ENCODE results near the gene SHC4. TPM values are rescaled to one million over a fixed set of nuclear protein-coding genes. Genes with fewer than 3 reads are reported as not detected.

The SHC4 gene
- total and polyA plus RNA-seq, 2 of the 13 experiments (the other 11 are each of a cell fraction or from before 2014, with no cell fraction given), result 0.04 TPM; not detected in 1

DNA sequence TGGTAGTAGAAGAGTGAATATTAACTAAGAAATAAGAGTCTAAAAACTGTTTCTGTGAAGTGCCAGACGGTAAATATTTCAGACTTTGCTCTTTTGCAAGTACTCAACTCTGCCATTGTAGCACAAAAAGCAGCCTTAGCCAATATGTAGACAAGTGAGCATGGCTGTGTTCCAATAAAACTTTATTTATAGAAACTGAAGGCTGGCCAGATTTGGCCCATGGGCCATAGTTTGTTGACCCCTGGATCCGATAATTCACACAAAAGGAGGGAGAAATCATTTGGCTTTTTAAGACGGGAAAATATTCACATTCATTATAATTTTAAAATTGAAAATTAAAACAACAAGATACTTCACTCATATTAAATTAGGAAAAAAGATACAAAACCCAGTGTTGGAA lies 70.4 kb downstream of the SHC4 start (continued):
- TF ChIP-seq, protein P1, sequence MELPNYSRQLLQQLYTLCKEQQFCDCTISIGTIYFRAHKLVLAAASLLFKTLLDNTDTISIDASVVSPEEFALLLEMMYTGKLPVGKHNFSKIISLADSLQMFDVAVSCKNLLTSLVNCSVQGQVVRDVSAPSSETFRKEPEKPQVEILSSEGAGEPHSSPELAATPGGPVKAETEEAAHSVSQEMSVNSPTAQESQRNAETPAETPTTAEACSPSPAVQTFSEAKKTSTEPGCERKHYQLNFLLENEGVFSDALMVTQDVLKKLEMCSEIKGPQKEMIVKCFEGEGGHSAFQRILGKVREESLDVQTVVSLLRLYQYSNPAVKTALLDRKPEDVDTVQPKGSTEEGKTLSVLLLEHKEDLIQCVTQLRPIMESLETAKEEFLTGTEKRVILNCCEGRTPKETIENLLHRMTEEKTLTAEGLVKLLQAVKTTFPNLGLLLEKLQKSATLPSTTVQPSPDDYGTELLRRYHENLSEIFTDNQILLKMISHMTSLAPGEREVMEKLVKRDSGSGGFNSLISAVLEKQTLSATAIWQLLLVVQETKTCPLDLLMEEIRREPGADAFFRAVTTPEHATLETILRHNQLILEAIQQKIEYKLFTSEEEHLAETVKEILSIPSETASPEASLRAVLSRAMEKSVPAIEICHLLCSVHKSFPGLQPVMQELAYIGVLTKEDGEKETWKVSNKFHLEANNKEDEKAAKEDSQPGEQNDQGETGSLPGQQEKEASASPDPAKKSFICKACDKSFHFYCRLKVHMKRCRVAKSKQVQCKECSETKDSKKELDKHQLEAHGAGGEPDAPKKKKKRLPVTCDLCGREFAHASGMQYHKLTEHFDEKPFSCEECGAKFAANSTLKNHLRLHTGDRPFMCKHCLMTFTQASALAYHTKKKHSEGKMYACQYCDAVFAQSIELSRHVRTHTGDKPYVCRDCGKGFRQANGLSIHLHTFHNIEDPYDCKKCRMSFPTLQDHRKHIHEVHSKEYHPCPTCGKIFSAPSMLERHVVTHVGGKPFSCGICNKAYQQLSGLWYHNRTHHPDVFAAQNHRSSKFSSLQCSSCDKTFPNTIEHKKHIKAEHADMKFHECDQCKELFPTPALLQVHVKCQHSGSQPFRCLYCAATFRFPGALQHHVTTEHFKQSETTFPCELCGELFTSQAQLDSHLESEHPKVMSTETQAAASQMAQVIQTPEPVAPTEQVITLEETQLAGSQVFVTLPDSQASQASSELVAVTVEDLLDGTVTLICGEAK (IDR thresholded peaks at IDR 0.05), result peak; percentile 13; the same call in 1 of the 2 replicates
- TF ChIP-seq, protein P1 (CRISPR knock-in tag; IDR thresholded peaks at IDR 0.05), result peak; percentile 75; the same call in 1 of the 2 replicates
- TF ChIP-seq, protein P2, sequence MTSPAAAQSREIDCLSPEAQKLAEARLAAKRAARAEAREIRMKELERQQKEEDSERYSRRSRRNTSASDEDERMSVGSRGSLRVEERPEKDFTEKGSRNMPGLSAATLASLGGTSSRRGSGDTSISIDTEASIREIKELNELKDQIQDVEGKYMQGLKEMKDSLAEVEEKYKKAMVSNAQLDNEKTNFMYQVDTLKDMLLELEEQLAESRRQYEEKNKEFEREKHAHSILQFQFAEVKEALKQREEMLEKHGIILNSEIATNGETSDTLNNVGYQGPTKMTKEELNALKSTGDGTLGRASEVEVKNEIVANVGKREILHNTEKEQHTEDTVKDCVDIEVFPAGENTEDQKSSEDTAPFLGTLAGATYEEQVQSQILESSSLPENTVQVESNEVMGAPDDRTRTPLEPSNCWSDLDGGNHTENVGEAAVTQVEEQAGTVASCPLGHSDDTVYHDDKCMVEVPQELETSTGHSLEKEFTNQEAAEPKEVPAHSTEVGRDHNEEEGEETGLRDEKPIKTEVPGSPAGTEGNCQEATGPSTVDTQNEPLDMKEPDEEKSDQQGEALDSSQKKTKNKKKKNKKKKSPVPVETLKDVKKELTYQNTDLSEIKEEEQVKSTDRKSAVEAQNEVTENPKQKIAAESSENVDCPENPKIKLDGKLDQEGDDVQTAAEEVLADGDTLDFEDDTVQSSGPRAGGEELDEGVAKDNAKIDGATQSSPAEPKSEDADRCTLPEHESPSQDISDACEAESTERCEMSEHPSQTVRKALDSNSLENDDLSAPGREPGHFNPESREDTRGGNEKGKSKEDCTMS (CRISPR knock-in tag; conservative IDR thresholded peaks at IDR 0.05), result no peak
- TF ChIP-seq BCL6 (CRISPR knock-in tag; IDR thresholded peaks at IDR 0.05), result no peak
- TF ChIP-seq ZNF468 (CRISPR knock-in tag; IDR thresholded peaks at IDR 0.05), result no peak
